Activated naive CD4-positive, alpha-beta T cell treated with Interleukin-2 at 50 U/mL for 16 hours (primary cell): ENCODE results near the gene CCDC154.

Source experiments
- DNase-seq: peaks from one replicate; pipeline ENCODE4 v3.0.0-alpha.2; 2020

The CCDC154 gene

DNA sequence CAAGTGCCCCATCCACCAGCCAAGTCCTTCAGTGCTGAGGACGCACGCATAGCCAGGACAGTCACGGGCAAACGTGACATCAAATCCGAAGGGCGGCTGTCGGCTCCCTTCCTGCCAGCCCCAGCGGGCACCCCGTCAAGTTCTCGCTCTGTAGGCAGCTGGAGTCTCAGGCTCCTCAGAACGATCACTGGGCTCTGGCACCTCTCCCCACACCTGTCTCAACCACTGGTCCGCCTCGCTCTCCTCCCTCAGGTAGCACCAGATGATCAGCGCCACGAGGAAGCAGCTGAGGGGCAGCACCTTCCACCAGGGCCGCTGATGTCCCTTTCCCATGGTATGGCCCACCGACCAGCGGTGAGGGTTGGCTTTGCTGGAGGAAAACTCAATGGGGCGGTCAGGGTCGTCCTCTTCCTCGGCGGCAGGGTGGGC is 24.2 kb downstream of the CCDC154 start:
- DNase-seq = no peak

DNA sequence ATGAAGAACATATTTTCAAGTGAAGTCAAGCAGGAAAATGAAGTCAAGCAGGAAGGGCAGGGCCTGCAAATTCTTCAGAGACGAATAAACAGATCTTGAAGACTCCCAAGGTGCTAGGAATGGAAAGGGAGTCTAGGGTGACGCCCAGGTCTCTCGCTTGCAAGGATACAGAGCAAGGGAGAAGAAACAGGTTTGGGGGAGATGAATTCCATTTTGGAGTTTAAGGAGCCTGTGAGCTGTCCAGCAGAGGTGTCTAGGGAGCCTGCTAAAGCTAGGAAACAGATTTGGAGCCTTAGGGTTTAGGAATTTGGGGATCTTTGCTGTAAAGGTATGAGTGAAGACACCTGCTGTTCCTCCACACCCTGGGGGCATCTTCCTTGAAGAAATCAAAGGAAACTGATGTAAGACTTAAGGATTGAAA is 27.8 kb downstream of the CCDC154 start:
- DNase-seq = no peak

DNA sequence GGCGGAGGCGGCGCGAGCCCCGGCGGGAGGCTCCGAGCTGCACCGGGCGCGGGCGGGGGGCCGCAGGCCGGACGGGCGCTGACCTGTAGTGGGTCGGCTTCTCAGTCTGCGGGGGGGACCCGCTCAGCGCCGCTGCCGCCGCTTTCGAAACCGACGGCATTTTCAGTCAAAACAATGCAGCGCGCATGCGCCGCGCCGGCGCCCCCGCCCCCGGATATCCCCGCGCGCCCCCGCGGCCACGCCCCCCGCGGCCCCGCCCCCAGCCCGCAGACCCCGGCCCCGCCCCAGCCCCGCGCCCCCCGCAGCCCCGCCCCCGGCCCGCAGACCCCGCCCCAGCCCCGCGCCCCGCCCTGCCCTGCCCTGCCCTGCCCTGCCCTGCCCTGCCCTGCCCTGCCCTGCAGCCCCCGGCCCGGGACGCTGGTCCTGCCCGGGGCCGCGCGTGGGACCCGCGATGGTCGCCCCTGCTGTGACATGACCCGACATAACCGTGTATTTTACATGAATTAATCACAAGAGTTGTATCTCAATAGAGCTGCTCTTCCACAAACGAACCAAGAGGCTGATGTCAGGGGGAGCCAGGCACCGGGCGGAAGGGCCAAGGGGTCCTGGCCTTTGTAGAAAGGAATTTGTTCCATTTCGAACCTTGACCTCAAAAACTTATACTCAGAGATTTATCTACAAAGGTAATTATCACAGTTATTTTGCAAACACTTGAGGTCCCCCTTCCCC is 29.7 kb downstream of the CCDC154 start, which contains the start of gene UNKL:
Gene UNKL, minus strand, starts transcription at position 173 of the 729 bp plus-strand sequence. Its CDS starts 13 bp downstream, at position 160.
- peak; percentile 81 for DNase-seq

DNA sequence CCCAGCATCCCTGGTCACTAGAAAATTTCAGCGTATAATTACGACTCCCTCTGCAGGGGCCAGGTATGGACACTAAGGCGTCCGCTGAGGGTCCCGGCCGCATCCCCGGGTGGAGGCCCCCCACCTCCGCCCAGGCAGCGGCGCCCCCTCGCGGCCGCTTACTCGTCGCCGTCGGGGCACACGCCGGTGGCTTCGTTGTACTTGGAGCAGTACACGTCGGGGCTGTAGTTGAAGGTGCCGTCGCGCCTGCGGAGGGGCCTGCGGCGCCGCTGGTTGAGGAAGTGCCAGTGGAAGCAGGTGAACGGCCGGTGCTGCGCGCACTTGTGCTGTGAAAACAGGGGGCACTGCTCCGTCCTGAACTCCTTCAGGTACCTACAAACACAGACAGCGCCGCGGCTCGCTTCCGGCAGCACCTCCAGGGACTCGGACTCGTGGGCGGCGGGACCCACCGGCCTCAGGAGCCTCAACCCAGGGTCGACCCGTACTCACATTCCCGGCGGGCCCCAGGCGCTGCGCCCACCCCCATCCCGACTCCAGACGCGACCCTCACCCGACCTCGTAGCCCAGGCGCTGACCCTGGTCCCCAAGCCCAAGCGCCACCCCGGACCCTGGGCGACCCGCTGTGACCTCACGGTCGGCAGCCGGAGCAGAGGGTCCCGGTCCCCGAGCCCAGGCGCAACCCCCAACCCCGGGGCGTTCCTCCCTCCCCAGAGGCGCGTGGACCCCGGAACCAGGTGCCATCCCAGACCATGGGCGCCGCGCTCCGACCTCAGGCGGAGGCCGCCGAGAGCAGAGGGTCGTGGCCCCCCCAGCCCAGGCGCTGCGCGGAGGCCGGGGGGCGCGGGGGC is 30.4 kb downstream of the CCDC154 start:
- peak; percentile 66 for DNase-seq

DNA sequence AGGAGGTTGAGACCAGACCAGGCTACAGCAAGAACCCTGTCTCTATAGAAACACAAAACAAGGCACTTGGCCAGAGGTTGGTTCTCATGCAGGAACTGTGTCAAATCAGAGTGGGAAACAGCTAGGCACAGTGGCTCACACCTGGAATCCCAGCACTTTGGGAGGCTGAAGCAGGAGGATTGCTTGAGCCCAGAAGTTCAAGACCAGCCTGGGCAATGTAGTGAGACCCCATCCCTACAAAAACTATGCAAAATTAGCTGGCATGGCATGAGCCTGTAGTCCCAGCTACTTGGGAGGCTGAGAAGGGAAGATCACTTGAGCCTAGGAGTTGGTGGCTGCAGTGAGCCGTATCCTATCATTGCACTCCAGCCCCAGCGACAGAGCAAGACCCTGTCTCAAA is 31.5 kb downstream of the CCDC154 start:
- DNase-seq = no peak

DNA sequence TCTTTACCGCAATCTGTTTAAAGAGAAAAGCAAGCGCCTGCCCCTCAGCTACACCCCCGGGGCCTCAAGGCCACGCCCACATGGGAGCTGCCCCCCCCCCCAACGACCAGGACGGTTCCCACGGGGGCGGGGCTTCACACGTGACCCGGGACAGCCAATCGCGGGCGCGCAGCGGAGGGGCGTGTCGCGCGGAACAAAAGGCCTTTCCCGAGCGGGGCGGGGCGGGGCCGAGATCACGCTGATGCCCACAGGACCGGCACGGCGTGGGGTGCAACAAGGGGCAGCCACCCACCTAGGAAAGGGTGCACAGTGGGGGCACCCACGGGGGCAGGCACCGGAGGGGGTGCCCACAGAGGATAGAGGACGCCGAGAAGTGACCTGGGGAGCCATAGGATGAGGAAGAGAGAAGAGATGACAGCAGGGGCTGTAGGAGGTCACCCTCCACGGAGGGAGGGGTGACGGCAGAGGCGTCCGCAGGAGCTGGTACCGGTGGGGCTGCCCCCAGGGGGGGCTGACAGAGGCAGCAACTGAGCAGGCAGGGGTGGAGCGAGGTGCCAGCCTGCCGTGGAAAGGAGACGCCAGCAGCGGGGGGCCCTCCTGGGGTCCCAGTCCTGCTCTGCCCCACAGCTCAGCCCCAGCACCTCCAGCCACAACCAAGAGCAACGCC is 36.1 kb downstream of the CCDC154 start:
- DNase-seq = peak; percentile 96

DNA sequence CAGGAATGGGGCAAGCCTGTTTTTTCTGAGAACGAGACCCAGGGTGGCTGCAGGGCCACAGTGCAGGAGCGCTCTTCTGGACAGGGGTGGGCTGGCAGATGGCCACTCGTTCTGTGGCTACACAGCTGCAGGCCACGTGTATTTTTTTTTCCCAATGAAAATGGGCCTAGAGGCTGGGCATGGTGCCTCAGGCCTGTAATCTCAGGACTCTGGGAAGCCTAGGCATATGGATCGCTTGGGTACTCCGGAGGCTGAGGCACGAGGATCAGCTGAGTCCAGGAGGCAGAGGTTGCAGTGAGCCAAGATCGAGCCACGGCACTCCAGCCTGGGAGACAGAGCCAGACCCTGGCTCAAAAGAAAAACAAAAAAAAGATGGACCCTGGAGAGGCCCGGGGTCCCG is 36.6 kb downstream of the CCDC154 start:
- no peak for DNase-seq

DNA sequence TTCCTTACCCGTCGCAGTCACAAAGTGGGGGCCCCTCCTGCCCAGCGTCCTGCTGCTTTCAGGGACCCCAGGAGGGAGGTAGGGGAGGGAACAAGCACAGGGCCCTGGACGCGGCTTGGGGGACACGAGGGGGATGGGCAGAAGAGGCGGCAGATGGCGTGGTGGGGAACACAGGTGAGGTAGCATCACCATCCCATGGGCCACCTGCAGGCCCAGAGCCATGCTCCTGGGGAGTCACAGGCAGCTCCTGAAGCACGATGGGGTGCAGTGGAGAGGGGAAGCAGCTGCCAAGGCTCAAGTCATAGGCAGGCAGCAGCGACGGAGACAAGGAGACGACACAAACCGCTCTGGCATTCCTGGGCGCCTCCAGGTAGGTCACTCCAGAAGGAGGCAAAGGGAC is 40.6 kb downstream of the CCDC154 start:
- no peak for DNase-seq

DNA sequence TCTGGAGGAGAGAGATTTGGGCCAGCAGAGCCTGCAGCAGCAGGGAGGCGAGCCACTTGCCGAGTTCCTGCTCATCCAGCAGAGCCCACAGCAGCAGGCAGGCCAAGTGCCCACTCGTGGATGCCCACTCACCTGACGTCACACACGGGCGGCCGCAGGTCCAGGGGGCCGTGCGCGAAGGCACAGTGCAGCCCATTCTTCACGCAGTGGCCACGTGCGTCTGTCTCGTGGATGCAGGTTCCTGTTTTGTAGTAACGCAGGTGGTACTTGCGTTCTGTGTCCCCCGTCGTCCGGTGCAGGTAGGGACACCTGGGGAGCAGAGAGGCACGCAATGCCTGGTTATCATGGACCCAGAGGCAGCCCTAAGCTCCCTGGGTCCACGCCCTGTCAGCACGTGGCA is 41.3 kb downstream of the CCDC154 start:
- no peak for DNase-seq

DNA sequence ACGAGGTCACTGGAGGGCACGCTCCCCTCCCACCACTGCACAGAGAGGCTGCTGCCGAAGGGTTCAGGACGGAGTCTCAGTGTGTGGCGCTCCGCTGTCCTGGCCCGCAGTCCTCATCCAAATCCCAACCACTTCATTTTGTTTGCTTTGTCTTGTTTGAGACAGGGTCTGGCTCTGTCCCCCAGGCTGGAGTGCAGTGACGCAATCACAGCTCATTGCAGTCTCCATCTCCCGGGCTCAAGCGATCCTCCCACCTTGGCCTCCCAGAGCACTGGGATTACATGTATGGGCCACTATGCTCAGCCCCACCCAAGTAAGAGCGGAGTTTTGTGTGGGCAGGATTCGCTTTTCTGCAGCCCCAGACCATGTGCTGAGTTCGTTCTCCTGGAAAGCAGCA is 42.6 kb downstream of the CCDC154 start:
- no peak for DNase-seq

DNA sequence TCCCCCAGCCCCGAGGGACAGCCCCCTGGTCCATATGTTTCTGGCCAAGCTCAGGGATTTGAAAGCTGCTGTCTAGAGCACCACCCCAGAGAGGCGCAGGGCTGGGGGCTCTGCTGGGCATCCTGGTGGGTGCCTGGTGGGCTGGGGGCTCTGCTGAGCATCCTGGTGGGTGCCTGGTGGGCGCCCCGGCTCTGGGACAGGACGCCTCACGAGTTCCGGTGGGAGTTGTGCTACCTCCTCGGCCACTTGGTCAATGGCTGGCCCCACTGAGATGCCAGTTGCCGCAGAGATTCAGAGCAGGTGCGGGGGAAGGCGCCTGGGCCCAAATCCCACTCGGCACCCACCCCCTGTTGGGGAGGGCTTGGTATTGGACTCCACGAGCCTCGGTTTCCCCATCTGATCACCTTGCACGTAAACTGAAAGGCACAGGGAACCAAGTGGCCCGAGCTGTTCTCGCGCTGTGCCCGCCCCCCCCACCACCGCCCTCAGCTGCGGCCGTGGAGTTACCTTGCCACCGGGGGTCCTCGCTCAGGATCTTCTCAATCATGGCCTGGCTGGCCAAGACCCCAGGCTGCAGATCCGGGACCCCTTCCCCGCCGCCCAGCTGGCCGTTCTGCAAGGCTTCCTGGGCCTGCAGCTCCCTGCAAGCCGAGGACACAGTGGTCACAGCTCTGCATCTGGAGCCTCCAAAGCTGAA is 43.1 kb downstream of the CCDC154 start:
- no peak for DNase-seq

DNA sequence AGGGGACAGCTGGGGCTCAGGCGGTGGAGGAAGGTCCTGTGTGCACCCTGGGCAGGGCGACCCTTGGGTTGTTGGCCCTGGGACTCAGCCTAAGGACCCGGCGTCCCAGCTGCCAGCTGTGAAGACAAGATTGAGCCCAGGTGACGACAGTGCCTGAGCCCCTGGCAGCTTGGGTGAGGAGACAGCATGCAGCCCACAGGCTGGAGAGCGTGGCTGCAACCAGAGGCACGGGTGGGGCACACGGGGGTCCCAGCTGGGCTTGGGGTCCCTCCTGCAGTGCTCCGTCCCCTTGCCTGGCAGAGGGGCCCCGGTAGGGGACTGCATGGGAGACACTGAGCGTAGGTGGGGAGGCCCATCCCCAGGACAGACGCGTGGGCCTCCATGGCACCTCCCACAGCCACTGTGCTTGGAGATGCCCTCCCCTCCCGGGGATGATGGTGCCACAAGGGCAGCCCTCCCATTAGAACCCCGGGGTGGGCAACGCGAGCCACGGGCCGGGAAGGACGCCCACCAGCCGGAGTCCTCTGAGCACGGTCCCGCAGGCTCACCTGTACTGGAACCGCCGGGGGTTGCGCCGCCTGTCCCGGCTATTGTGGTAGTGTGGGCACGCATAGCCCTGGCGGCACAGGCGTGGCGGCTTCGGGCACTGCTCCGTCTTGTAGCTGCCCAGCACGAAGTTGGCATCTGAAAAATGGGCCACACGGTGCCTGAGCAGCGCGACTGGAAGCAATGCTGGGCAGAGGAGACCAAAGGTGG is 45.4 kb downstream of the CCDC154 start:
- DNase-seq = no peak

DNA sequence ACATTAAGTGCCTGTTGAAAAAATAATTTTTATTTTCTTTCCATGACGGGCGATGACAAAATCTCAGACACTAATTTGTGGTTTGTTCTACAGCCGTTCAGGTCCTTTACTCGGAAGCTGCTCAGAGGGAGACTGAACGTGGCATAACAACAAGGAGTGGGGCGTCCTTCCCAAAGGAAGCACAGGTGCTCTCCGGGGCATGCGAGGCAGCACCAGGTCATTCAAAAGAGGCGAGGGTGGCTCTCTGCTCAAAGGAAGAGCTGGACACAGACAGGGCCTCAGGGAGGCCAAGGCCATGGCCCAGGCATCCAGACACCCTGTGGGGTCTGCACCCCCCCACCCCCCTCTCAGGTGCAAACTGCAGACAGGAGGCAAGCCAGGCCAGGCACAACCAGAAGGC is 46.0 kb downstream of the CCDC154 start:
- no peak for DNase-seq

DNA sequence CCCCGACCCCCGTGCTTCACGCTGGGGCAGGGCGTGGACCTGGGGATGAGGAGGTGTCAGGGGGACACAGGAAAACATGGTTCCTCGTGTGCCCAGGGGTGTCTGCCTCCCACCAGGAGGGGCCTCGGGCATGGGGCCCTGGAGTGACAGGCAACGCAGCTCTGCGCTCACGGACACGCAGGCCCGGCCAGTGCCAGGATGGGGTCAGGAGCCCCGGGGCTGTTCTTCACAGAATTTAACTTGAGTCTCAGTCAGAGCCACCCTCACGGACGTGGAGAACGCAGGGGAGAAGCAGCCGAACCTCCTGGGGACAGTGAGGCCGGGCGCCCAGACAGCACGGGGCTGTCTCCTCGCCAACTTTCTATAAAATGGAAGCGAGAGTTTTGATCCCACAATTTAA is 46.6 kb downstream of the CCDC154 start:
- DNase-seq = no peak

DNA sequence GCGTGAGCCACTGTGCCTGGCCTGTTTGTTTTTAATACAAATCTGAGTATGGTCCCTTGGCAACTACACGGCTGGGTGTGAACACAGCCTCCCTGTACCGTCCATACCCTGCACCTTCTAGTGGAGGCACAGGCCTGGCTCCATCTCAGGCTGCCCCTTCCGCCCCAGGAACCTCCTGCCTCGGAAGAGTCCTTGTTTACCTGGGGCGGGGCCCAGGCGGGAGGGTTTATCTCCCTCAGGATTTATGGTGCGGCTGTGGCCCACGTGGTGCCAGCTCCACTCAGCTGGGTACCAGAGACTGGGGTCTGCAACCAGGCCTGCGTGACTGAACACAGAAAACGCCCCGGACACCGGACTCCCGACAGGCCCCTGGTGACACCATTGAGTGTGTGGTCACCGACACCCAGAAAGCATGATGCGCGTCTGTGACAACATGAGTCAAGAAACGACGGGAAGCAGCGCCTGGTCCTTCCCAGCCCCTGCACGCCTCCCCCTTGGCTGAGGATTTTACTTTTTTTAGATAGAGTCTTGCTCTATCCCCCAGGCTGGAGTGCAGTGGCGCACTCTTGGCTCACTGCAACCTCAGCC is 48.8 kb downstream of the CCDC154 start:
- no peak for DNase-seq

DNA sequence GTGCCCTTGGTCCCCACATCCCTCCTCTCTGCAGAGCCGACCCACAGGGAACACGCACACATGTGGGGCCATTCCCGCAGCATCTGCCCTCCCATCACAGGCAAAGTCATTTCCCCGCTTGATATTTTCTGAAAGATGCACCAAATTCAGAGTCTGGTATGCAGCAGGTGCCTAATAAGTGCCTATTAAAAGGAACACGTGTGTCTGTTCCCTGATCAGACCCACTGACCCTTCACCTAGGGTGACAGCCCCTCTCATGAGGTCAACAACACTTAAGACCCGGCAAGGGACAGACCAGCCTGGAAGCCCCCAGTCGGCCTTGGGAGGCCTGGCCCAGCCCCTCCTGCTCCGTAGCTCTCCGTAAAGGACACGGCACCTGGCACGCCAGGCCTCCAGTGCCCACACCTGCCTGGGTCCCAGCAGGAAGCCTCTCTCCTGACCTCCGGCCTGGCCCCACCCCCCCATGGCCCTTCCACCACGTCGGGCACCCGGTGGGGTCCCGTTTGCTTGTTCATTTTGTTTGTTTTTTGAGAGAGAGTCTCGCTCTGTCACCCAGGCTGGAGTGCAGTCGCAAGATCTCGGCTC is 49.9 kb downstream of the CCDC154 start:
- no peak for DNase-seq

DNA sequence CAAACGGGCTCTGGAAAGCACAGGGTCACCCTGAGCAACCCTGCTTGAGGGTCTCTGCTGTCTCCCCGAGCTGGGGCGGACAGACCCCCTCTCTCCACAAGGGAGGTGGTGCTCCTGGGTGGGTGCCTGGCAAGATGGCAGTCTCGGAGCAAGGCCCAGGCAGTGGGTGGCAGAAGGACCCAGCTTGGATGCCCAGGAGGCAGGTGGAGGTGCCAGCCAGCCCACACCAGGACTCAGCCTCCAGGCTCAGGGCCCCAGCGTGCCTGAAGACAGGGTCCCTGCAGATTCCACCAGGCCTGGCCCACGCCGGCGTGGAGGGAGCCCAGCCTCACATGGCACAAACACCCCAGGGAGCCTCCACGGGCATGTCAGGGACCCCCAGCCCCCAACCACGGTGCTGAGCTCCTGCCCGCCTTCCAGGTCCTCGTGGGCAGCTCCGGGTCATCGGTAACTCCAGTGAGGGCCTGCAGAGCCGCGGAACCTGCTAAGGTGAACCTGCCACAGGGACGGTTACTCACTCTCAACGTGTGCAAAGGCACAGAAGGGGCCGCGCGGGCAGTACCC is 50.7 kb downstream of the CCDC154 start:
- no peak for DNase-seq

DNA sequence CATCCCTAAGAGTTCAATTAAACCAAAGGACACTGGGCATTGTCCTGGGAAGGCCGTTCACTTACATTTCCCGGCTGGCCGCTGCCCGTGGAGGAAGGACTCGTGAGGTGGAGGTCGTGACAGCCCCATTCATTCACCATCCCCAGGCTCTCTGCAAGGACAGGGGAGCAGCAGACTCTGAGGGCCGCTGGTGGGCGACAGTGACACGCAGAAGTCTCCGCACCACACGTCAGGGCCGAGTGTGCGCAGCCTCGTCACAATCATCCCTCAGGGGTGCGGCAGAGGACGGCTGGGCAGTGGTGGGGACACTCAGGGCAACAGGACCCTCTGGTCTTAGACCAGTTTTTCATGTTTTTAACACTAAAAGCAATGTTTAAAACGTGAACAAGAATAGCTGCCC is 51.5 kb downstream of the CCDC154 start:
- no peak for DNase-seq

DNA sequence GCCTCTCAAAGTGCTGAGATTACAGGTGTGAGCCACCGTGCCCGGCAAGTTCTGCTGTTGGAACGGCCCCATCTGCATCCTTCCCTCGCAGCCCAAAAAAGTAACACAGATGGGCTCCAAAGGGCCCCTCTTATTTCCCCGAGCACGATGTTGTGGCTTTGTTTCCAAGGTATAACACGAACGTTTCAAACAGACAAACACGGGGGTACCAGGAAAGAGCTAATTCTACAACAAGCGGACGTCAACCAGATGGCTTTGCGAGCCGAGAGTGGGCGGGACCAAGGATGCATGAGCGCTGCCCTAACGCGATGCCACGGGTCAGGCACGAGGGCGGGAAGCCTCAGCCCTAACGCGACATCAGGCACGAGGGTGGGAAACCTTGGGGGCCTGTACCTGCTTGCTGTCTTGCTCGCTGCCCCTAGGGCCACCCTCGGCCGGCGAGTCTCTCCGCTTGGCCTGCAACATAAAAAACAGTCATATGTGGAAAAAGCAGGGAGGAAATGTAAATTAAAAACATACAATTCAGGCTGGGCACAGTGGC is 54.0 kb downstream of the CCDC154 start:
- DNase-seq = no peak

DNA sequence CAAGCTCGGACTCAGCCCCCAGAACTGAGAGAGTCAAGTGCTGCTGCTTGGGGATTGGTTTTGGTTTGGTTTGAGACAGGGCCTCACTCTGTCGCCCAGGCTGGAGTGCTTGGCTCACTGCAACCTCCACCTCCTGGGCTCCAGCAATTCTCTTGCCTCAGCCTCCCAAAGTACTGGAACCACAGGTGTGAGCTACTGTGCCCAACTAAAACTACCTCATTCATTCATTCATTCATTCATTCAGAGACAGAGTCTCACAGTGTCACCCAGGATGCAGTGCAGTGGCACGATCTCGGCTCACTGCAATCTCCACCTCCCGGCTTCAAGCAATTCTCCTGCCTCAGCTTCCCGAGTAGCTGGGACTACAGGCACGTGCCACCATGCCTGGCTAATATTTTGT is 54.6 kb downstream of the CCDC154 start:
- DNase-seq = no peak

DNA sequence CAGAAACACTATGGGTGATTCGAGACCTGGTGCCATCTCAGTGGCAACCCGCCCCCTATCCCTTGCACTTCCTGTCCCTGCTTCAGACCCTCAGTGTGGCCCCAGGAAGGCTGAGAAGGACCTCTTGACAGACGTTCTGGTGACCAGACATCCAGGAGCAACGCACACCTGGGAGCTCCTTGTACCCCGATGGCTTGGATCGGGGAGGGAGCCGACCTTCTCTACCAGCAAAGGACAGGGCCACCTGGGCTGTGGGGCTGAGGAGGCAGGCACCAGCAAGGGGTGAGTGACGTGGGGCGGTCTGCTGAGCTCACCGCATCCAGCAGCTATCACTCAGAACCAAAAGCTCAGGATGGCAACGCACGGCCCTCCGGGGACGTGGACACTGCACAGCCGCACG is 57.0 kb downstream of the CCDC154 start:
- DNase-seq = no peak
